GM12872 (cell line): ENCODE measurements around the gene LHFPL6.

Experiments
- CTCF ChIP-seq: IDR thresholded peaks from 3 replicates; pipeline ENCODE4 v1.5.1; 2011; ENCODE audit warnings: low read depth, mild to moderate bottlenecking, low read length, moderate library complexity; ENCODE audit not compliant: insufficient read depth

The LHFPL6 gene

GRCh38 chr13:39499604-39500003 is 103.4 kb downstream of the LHFPL6 start:
- no peak for TF ChIP-seq CTCF

GRCh38 chr13:39498471-39499114 is 104.4 kb downstream of the LHFPL6 start:
- TF ChIP-seq CTCF, result no peak

- TF ChIP-seq CTCF, result no peak
Measured at GRCh38 chr13:39496506-39496905, 106.5 kb downstream of the LHFPL6 start.

GRCh38 chr13:39494633-39495032 is 108.4 kb downstream of the LHFPL6 start:
- no peak for TF ChIP-seq CTCF

DNA sequence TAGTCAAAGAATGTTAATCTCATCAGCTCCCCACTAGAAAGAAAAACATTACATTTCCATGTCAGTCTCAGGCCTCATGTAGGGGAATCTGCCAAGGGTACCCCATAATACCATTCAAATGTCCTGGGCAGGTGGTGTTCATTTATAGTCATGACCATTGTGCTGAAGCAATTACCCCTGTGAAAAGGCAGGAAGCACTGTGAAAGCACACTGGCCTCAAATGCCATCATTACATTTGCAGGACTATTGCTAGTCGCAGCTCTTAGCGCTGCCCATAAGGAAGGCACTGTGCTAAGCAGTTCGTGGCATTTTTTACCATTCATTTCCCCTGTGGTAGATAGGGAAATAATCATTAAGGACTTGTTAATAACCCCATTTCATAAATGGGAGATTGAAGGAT is 109.0 kb downstream of the LHFPL6 start:
- TF ChIP-seq CTCF, result no peak

DNA sequence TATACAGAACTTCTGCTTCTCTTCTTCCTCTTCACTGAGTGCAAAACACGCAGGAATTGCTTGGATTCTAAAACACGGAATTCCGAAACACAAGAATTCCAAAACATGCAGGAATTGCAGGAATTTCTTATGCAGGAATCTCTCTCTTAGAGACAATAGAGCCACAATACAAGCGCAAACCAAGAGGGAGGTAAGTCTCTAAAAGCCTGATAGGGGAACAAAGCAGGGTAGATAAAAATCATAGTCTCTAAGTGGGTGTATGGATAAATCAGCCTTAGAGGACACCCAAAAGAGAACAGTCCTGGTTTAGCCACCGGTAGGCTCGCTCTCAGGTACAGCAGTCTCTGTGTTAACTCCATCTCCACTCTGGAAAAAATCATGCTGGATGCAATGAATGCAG is 112.9 kb downstream of the LHFPL6 start:
- no peak for TF ChIP-seq CTCF

GRCh38 chr13:39486758-39487157 is 116.2 kb downstream of the LHFPL6 start:
- TF ChIP-seq CTCF, result no peak
